Measurements from ENCODE around the gene ALOXE3.

ALOXE3 gene

DNA sequence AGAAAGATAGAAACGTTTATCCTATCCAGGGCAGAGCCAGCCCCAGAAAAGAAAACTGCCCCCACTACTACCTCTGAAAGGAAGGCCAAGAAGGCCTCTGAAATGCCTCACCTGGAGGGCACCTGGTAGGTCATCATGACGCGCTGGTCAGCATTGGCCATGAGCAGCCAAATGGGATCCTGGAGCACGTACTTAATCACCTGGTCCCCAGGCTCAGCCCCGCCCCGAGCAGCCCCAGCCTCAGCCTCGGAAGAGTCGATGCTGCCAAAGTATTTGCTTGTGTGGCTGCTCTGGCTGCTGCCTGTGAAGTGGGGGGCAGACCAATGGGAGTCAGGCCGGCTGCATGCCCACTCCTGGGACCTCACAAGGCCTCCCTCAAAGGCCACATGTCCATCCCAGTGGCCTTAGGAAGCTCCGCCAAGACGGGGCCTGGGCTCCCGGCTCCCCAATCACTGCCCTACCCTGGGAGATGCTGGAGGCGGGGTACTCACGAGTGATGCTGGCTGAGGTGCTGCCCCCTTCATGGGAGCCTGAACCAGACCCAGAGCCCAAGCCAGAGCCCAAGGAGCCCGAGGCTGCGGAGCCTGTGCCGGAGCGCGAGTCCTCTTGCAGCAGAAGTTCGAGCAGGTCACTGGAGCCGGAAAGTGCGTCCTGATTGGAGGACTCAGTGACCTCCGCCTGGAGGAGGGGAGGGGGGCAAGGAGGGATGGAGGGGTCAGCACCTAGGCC lies 24.0 kb upstream of the ALOXE3 start:
- no peak for DNase-seq (ENCODE audit: low read depth)

DNA sequence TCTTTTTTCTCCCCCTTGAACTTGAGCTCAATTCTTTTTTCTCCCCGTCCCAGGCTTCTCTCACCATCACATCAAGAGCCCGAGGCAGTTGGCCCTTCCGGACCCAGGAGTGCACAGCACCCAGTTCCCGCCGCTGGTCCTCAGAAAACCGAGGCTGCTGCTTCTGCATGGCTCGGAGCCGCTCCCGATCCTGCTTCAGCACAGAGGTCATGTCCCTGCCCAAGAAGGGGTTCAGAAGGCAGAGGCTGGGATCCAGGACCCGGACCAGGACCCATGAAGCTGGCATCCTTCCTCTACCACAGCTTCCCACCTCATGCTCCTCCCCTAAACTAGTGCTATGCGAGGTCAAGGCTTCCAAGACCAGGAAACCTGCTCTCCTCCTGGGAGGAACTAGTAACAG lies 23.4 kb upstream of the ALOXE3 start:
- DNase-seq (ENCODE audit: low read depth), result no peak

DNA sequence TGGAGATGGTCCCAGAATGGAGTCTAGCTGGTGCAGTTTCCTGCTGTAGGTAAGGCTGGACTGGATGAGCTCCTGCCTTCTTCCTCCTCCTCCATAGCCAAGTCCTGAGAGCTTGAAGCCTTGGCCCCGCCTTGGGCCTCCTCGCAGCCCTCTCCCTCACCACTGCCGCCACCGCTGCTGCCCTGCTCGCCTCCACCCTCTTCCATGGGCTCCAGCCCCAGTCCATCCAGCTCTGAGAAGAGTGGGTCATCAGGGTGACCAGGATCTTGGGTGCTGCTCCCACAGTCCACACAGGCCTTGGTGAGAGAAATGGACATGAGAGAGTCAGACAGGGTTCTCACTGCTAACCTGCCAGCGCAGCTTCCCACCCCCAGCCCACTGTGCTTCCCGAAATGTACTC lies 22.7 kb upstream of the ALOXE3 start:
- no peak for DNase-seq (ENCODE audit: low read depth)

DNA sequence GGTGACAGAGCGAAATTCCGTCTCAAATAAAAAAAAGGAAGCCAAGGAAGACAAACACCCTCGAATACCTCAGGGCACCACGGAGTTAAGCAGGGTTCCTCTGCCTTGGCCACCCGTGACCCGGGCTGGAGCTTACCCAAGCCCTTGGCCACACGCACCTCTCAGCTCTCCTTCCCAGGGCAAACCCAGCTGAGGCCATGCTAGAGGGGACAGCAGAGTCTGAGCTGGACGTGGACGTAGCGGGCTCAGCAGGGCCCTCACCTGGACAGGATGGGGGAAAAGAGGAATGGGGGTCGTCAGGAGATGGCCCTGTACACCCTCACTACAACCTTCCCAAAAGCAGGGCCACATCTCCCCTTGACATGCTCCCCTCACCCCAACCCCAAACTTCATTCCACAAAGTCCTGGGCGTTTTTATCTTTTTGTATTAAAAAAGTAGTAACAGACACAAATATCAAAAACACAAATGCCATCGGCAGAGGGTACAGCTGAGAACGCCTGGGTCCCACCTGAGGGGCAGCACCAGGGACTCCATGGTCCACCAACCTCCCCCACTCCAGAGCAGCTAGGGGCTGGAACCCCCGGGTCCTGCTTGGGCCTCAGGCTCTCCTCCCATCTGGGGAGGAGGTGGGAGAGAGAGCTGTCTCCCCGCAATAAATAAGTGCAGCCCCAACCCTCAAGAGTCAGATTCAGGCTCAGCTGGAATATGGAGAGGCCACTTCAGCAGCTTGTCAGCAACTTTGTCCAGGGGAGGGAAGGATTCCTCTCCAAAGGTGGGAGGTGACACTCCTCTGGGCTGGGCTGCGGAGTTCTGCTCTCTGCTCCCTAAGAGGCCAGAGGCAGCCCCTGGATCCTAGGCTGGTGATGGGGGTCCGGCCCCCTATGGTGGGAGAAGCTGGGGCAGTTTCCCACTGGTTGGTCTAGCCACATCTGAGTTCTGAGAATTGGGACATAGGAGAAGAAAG lies 22.0 kb upstream of the ALOXE3 start:
- DNase-seq (ENCODE audit: low read depth), result no peak

DNA sequence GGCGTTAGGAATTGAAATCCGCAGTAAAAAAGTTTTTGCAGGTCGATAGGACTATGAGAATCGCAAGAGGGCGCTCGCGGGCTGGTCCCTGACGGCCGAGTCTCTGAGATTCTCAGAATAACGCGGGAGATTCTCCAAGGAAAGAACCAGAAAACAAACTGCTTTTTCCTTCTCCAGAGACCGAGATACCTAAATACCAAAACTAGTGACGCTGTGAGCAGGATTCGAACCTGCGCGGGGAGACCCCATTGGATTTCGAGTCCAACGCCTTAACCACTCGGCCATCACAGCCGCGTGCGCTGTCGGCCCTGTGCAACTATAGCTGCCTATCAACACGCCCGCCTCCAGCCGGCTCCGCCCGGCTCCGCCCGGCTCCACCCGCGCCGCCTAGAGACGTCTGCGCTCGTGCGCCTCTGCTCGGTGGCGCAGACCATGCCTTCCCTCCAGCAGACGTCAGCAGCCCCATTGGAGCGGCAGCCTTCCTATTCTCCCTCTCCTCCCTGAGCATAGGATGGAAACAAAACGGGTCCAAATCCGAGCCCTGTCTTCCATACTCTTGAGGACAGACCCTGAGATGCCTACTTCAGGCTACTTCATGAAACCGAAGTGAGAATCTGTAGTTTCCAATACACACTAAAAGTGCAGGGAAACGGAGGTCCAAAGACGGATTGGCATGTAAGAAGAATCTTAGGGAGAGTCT lies 20.5 kb upstream of the ALOXE3 start:
- DNase-seq (ENCODE audit: low read depth), result peak; percentile 90

DNA sequence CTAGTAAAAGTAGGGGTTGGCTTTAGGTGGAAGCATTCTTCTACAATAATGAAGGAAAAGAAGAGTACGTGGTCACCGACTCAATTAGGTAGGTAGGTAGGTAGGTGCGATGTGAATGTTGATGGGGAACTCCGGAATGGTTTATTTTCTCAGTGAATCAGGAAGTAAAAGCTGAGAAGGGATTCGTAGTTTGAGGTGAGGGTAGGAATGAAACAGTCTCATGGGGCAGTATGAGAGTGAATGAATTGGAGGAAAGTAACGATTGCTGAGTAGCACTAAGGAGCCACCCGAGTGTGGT lies 20.0 kb upstream of the ALOXE3 start:
- no peak for DNase-seq (ENCODE audit: low read depth)

DNA sequence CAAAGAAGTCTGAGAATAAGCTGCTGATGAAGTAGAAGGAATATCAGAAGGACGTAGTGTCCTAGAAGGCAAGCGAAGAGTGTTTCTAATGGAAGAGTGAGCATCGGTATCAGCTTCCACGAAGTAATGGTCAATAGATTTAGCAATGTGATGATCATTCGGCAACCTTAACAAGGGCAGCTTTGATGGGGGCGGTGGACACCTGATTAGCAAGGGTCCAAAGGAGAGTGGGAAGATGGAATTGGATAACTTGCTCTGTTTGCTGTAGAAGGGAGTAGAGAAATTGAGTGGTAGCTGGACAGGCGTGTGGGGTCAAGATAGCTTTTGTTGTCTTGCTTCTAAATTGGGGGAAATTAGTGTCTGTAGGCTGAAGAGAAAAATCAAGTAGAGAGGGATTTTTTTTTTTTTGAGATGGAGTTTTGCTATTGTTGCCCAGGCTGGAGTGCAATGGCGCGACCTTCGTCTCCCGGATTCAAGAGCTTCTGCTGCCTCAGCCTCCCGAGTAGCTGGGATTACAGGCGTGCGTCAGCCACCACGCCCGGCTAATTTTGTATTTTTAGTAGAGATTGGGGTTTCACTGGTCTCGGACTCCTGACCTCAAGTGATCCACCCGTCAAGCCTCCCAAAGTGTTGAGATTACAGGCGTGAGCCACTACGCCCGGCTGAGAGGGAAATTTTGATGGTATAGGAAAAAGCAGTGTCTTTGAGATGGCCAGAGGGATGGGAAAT lies 19.5 kb upstream of the ALOXE3 start:
- no peak for DNase-seq (ENCODE audit: low read depth)

DNA sequence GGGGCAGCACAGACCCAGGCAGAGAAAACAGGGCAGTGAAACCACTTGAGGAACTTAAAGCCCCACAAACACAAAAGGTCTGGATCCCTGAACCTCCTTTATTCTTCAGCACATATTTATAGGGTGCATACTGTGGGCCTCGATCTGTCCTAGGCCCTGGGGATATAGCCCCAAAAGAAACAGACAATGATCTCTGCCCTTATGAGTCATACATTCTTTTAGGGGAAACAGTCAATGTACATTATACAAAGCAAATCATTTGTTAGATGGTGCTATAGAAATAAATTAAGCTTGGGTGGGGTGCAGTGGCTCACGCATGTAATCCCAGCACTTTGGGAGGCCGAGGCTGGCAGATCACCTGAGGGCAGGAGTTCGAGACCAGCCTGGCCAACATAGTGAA lies 15.6 kb upstream of the ALOXE3 start:
- no peak for DNase-seq (ENCODE audit: low read depth)

DNA sequence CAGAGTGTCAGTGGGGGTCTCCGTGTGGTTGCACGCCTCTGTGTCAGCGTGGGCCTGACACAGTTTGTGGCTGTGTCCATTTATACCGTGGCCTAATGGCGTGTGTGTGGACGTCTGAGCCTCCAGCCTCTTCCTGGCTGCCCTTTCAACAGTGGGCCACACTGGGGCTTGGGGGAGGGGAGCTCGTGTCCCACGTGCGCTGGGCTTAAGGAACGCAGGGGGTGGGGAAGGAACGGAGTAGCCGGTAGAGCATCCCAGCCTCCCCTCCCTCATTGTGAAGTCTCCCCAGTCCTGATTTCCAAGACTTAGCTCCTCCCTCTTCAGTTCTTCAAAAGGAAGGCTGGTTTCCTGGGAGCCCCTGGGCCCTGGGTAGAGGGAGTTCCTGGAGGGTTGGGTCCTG lies 15.1 kb upstream of the ALOXE3 start:
- DNase-seq (ENCODE audit: low read depth), result no peak

DNA sequence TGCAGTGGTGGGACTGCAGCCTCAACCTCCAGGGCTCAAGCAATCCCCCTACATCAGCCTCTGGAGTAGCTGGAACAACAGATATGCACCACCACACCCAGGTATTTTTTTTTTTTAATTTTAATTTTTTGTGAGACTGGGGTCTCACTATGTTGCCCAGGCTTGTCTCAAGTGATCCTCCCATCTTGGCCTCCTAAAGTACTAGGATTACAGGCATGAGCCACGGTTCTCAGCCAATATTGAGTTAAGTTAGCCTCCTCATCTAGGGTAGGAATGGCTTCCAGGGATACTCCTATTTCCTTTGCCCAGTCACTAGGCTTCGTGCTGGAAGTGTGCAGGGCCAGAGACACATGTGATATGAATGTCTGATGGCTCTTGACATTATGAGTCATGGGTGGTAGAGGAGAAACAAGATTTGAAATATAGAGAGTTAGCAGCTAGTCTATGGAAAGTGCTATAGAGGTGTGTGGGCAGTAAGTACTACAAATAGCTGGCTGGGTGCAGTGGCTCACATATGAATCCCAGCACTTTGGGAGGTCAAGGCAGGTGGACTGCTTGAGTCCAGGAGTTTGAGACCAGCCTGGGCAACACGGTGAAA lies 13.6 kb upstream of the ALOXE3 start:
- no peak for DNase-seq (ENCODE audit: low read depth)

DNA sequence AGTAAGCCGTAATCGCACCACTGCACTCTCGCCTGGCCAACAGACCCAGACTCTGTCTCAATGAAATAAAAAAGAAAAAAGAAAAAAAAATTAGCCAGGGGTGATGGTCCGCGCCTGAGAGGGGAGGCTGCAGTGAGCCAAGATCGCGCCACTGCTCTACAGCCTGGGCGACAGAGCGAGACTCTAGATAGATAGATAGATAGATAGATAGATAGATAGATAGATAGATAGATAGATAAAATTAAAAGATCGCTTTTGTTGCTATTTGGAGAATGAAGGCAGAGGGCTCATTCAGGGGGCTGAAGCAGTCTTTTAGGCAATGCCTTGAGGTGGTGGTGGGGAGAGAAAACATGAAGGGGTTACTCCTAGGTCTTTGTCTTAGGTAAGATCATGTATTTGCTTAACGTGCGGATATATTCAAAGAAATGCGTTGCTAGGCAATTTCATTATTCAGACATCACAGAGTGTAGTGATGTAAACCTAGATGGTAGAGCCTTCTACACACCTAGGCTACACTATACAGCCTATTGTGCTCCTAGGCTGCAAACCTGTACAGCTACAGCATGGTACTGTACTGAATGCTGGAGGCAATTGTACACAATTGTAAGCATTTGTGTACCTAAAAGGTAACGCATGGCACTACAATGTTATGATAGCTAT lies 9.9 kb upstream of the ALOXE3 start:
- no peak for DNase-seq (ENCODE audit: low read depth)

DNA sequence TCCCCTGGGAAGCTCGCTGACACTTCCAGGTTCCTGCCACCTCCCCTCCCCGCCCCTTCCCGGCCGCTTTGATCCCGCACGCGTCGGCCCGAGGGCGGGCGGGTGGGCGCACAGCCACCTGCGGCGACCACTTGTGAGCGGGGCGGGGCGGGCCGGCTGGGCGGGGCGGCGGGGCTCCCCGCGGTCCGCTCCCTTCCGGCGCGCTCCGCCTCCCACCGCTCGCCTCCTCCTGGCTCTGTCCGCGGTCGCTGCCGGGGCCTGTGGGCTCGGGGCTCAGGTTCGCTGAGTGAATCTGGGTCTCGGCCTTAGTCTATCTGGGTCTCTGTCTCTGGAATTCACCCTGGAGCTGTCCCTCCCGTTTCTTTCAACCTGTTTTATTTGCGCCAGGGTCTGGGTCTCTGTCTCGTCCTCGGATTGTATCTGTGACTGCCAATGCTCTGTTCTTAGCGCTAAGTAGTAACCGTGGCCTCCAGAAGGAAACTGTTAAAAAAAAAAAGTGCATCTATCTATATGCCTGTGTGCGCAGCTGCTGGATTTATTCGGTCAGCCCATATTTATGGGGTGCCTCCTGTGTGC lies 8.3 kb upstream of the ALOXE3 start:
- DNase-seq (ENCODE audit: low read depth), result no peak

DNA sequence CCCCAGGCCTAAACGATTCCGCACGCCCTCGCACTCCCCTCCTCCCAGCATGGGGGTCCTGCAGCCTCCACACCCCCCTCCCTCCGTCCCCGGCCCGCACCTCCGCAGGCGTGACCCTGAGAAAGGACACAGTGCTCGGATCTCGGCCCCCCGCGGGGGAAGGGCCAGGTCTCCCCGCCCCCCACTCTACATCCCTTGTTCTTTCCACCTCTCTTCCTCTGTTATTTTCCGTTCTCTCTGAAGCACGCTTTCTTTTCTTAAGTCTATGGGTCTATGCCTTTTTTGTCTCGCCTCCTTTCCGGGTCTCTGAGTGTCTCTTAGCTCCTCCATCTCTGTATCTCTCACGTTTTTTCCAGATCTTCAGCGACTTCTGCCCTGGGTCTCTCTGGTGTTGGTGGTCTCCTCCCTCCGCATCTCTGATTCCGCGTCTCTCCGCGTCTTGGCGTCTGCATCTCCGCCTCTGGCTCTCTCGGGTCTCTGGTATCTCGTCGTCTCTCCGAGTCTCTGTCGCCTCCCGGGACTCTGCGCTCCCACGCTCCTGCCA lies 7.7 kb upstream of the ALOXE3 start:
- no peak for DNase-seq (ENCODE audit: low read depth)

DNA sequence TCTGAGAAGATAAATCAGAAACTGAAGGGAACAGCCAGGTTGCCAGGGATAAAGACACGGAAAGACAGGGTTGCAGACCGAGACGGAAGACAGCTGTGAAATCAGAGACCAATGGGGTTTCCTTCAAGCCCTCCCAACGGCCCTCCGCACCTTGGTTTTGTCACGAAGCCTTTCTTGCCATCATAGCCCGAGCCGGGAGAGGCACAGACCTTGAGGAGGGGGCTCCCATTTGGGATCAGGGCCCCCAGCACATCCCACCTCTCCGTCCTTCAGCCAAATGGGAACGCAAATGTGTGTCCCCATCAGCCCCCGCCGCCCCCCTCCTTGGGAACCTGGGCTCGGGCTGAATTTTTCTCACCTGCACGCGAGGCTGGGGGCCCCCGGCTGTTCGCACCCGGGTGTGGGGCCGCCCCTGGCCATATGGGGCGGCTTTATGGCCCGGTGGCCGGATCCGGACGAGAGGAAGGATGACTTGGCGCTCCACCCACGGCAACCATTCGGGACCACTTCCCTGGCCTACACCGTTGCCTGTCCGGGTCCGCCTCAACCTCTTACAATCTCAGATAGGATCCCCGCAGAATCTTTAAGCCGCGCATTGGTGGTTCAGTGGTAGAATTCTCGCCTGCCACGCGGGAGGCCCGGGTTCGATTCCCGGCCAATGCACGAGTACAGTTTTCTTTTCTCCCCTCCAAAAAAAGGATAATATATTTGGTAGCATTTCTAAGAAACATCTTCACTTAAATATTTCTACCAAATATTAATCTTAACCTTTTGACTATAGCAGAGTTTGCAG lies 7.0 kb upstream of the ALOXE3 start:
- peak; percentile 82 for DNase-seq (ENCODE audit: low read depth)

DNA sequence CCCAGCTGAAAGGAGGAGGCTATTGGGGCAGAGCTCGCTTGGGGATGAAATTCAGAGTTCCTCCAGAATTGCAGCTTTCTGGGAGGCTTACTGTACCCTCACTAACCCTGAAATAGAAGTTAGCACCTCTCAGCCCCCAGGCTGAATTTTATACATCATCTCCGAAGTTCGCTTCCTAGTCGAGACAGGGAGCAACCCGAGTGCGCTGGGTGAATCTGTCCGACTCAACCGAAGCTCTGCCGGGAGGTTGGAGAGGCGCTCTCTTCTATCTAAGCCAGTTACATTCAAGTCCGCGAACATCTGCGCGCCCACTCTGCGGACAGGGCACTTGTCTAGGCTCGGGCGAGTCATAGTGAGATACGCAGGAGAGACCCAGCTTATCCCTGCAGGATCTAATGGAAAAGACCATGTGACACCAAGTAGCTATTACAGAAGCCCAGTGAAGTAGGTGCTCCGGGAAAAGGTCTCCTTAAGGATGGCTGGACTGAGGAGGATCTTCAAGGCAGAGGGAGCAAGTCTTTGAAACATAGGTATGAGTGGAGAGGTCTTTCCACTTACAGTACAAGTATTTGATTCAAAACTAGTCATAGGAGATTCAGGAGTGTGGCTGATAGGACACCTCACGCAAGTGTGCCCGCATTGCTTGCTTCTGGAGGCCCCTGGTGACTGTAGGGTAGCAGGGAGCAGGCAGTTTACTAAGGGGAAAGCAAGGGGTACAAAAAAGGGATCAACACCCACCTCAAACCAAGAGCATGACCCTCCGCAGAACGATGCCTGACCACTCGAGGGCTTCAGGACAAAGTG lies 6.2 kb upstream of the ALOXE3 start:
- no peak for DNase-seq (ENCODE audit: low read depth)

DNA sequence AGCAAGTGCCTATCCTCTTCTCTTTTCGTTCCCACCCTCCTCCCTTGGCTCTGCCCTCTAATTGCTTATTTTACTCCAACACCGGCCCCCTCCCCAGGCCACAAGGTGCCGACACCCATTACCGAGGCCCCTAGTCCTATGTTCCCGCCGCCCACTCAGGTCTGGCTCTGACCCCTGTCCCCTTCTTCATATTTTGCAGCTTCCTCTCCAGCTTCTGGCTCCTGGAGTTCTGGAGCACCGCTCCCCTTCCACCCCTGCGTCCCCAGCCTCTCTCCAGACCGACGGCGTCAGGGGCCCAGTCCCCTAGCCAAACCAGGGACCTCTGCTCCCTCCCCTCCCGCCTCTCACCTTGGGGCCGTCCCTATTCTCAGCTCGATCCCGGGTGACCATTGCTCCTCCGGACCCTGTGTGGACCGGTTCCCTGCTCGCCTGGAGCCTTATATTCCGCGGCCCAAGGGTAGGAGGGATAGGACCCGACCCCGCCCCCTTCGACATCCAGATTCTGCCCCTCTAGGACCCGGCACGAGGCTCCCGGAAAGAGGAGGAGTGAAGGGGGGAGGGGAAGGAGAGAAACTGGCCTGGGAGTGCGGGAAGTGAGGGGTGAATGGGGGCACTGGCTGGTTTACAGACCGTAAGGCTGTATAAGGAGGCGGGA lies 5.5 kb upstream of the ALOXE3 start, which contains the start of gene HES7:
TSS of gene HES7 (minus strand) at position 412 of the 655 bp plus-strand sequence. CDS start at position 390, 22 bp downstream.
- DNase-seq (ENCODE audit: low read depth), result no peak

DNA sequence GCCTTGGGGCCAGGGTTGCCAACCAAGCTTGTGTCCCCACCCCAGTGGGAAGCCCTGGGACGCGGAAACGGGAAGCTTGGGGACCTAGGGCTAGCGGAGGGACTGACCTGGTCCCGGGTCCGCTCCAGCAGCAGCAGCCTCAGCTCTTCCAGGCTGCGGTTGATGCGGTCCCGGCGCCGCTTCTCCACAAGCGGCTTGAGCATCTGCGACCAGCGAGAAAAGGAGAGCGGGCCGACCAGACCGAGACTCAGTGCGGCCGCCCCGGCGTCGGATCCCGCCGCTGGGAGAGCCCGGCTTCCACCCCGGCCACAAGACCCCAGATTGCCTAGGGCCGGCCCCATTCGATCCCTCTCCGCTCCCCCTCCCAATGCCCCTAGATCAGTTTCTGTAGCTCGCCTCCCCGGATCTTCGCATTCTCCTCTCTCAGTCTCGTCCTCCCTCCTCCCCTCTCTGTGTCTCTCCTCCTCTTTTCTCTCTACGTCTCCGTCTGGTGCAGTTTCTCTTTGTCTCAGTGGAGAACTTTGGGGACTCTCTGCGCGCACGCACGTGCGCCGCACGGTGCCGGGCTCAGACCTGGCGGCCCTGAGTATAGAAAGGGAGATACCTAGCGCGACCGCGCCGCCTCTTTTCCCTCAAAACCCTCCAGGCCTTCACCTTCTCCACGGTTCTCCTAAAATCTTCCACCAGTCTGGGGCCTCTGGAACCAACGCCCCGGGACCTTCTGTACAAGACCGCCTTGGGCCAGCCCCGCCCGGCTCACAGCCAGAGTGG lies 4.8 kb upstream of the ALOXE3 start:
- DNase-seq (ENCODE audit: low read depth), result no peak

Data from T follicular helper cell (primary cell).